Central memory CD4-positive, alpha-beta T cell (primary cell): ENCODE results near the gene NEDD9.

Experiments used
- DNase-seq: peaks from one replicate; pipeline ENCODE4 v3.0.0; 2022

The NEDD9 gene

GRCh38 chr6:11260249-11261038, 28.0 kb upstream of the NEDD9 start:
- DNase-seq = no peak

GRCh38 chr6:11258260-11259237, 26.1 kb upstream of the NEDD9 start:
- peak; percentile 65 for DNase-seq

- no peak for DNase-seq
These were observed 23.1 kb upstream of the NEDD9 start for GRCh38 chr6:11255610-11256009.

- no peak for DNase-seq
These were observed 21.1 kb upstream of the NEDD9 start for GRCh38 chr6:11253594-11253993.

- DNase-seq = no peak
These were observed 19.3 kb upstream of the NEDD9 start for GRCh38 chr6:11251553-11252360.

- DNase-seq = no peak
These were observed 17.6 kb upstream of the NEDD9 start for GRCh38 chr6:11250108-11250507.

GRCh38 chr6:11248974-11249761, 16.7 kb upstream of the NEDD9 start:
- DNase-seq = no peak

- DNase-seq = no peak
These were observed 14.3 kb upstream of the NEDD9 start for GRCh38 chr6:11246722-11247121.

GRCh38 chr6:11245381-11246256, 13.2 kb upstream of the NEDD9 start:
- no peak for DNase-seq

- DNase-seq = no peak
These were observed 12.1 kb upstream of the NEDD9 start for GRCh38 chr6:11244387-11245126.

- no peak for DNase-seq
These were observed 11.4 kb upstream of the NEDD9 start for GRCh38 chr6:11243861-11244260.

- no peak for DNase-seq
These were observed 10.2 kb upstream of the NEDD9 start for GRCh38 chr6:11242711-11243110.

GRCh38 chr6:11241793-11242201, 9.3 kb upstream of the NEDD9 start:
- no peak for DNase-seq

GRCh38 chr6:11241154-11241792, 8.8 kb upstream of the NEDD9 start:
- DNase-seq = no peak

GRCh38 chr6:11237956-11238355, 5.5 kb upstream of the NEDD9 start:
- no peak for DNase-seq

GRCh38 chr6:11237428-11237827, 5.0 kb upstream of the NEDD9 start:
- no peak for DNase-seq

GRCh38 chr6:11236915-11237314, 4.4 kb upstream of the NEDD9 start:
- DNase-seq = no peak

- peak; percentile 54 for DNase-seq
These were observed 3.7 kb upstream of the NEDD9 start for GRCh38 chr6:11236076-11236750.

GRCh38 chr6:11235062-11235461, 2.6 kb upstream of the NEDD9 start:
- DNase-seq = no peak
